Fibroblast of lung (primary cell): ENCODE data around the gene ATP10A.

ENCODE experiments used
- CTCF ChIP-seq, 2 donors: IDR thresholded peaks in 1 of 2; conservative IDR thresholded peaks in 1 of 2; 1 replicate in 1 of 2; 2 replicates in 1 of 2; pipeline ENCODE4 v1.5.1; 2011 to 2012; ENCODE audit warnings: low read length in 2 of 2, control low read depth in 1 of 2, inconsistent platforms in 1 of 2, low read depth in 1 of 2, mild to moderate bottlenecking in 1 of 2
- EZH2 ChIP-seq: IDR thresholded peaks from 2 replicates; pipeline ENCODE4 v1.5.1; 2012; ENCODE audit warnings: low read length, control low read depth, mild to moderate bottlenecking; ENCODE audit errors: missing control alignments

DNA sequence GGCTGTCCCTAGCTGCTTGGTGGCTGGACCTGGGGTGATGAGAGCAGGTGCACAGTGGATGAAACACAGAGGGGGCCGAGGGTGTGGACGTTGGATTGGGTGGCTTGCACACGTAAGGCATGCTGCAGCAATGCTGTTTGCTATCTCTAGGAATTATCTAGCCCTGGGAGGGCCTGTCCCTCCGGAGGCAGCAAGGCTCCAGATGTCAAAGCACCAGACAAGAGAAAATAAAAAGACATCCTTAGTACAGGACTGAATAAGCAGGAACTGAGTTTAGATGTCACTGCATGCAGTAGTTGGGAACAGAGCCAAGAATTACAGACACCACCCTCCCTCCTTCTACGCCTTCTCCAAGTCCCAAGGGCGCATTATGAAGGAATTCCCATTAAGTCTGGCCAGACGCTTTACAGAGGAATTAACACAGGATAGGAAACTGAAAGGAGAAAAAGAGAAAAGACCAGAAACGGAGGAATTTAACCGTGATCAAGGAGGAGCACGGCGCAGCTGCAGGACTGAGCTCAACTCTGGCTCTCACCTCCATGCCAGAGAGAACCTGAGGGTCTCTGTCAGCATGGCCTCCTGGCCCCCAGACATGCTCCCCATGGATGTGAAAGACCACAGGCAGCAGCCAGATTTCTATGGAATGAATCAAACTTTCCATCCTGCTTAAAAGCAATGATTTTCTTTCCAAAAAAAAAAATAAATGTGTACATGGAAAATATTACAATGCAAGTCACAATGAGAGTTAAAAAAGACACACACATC lies 13.8 kb downstream of the ATP10A start:
- TF ChIP-seq CTCF (conservative IDR thresholded peaks at IDR 0.05 in 1 of 2, IDR thresholded peaks at IDR 0.05 in 1 of 2; ENCODE audit: low read depth in 1 of 2, low read length in 2 of 2) (no peak), EZH2 (no peak)
